K562 (cell line): ENCODE measurements around the gene GPR3. TPM values are rescaled to one million over a fixed set of nuclear protein-coding genes. Genes with fewer than 3 reads are reported as not detected.

Experiments
- CBX1 ChIP-seq: sonication (generic); IDR thresholded peaks from 2 replicates; pipeline ENCODE4 v1.6.1; 2016; ENCODE audit warnings: antibody characterized with exemption, low read depth, mild to moderate bottlenecking
- EGR1 ChIP-seq: fragments of 450-650 bp; conservative IDR thresholded peaks from 2 replicates; pipeline ENCODE4 v1.6.1; 2017; ENCODE audit warnings: mild to moderate bottlenecking
- GTF2B ChIP-seq: IDR thresholded peaks from 2 replicates; pipeline ENCODE4 v1.6.1; 2011; ENCODE audit not compliant: insufficient read length; ENCODE audit errors: extremely low read depth
- MGA ChIP-seq: fragments of 450-650 bp; IDR thresholded peaks from 2 replicates; pipeline ENCODE4 v1.6.1; 2016; ENCODE audit warnings: mild to moderate bottlenecking, moderate library complexity
- NR2C1 ChIP-seq, 2 experiments: fragments of 450-650 bp; IDR thresholded peaks; 2 replicates each; pipeline ENCODE4 v1.6.1; 2017; ENCODE audit warnings: mild to moderate bottlenecking in 2 of 2, antibody characterized with exemption in 1 of 2, inconsistent platforms in 1 of 2, missing compliant biosample characterization in 1 of 2, missing genetic modification characterization in 1 of 2
- NRF1 ChIP-seq, 2 experiments: fragments of 450-650 bp; IDR thresholded peaks in 1 of 2; conservative IDR thresholded peaks in 1 of 2; 2 replicates each; pipeline ENCODE4 v1.6.1; 2014; ENCODE audit warnings: mild to moderate bottlenecking in 2 of 2
- SMAD4 ChIP-seq: fragments of 250-450 bp; sonication (Bioruptor Pico); conservative IDR thresholded peaks from 2 replicates; pipeline ENCODE4 v1.8.0; 2021; ENCODE audit warnings: inconsistent platforms, mild to moderate bottlenecking, moderate library complexity
- YBX1 ChIP-seq: fragments of 450-650 bp; IDR thresholded peaks from 2 replicates; pipeline ENCODE4 v1.7.1; 2016; ENCODE audit warnings: mild to moderate bottlenecking
- ZFX ChIP-seq: sonication (generic); formaldehyde crosslinking; IDR thresholded peaks from 2 replicates; pipeline ENCODE4 v1.8.0; 2022; ENCODE audit warnings: mild to moderate bottlenecking, missing genetic modification reagents, moderate library complexity
- ZNF511 ChIP-seq: sonication (generic); formaldehyde crosslinking; IDR thresholded peaks from 2 replicates; pipeline ENCODE4 v1.8.0; 2022; ENCODE audit warnings: mild to moderate bottlenecking, missing genetic modification reagents
- polyA plus RNA-seq, 8 experiments: library from polyadenylated mRNA; depleted of rRNA in 4 of 8; stranded (reverse) in 5 of 8; unstranded in 3 of 8; fragments of >200 nt; fragmentation: Nextera tagmentation in 2 of 8; fragmentation: Illumina TruSeq in 1 of 8; extraction: Ambion mirVana in 2 of 8; extraction: Trizol in 1 of 8; gene quantifications; 2 replicates each; pipeline versions ENCODE4 v1.2.1 to v1.2.3, GENCODE V29; 2011 to 2014; ENCODE audit warnings: inconsistent platforms in 1 of 8, missing spikeins in 1 of 8
- total RNA-seq, 7 experiments: library from RNA; depleted of rRNA in 6 of 7; stranded (reverse); fragments of >200 nt in 6 of 7; fragmentation: Illumina TruSeq in 2 of 7; extraction: Trizol in 2 of 7; gene quantifications; 2 replicates each; pipeline versions ENCODE4 v1.2.1 to v1.2.3, GENCODE V29; 2011 to 2021; ENCODE audit warnings: low replicate concordance in 1 of 7
- TF ChIP-seq, protein P1 (sequence below): sonication (generic); formaldehyde crosslinking; IDR thresholded peaks from 2 replicates; pipeline ENCODE4 v1.8.0; 2022; ENCODE audit warnings: mild to moderate bottlenecking, missing genetic modification reagents

GPR3 gene
- total and polyA plus RNA-seq, 9 of the 15 experiments (the other 6 are each of a cell fraction or from before 2014, with no cell fraction given) = 0.24 to 11.5 (median 3.7) TPM

DNA sequence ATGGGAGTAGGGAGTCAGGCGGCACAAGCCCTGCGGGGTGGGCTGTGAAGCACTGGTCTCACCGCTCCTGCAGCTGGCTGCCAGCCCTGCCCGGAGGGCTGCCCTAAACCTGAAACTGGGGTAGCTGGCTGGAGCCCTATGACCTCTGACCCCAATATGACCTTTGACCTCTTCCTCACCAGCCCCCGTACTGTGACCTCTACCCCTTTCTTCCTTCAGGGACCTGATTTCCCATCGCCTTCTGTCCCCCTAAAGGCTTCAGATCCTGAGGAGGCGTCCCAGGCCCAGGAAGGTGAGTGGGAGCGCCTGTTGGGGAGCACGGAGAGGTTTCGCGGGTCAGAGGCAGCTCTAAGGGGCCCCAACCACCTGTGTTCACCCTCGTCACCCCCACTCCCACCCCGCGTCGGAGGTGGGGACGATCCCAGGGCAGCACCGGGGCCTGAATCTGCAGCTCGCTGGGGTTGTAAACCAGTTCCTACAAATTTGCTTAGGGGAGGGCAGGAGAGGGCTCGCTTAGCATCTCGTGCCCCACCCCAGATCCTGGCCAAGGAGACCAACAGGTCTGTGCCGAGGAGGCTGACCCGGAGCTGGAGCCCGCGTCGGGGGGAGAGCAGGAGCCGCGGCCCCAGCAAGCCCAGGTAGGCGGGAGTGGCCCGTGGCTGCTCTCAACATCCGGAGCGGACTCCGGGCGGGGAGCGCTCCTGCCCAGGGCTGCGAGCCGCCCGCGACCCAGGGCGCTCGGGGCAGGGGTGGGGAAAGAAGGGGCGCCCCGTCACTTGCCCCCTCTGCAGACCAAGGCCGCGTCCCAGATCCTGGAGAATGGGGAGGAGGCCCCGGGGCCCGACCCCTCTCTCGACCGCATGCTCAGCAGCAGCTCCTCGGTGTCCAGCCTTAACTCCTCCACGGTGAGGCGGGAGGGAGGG lies 43.3 kb upstream of the GPR3 start (continued):
- TF ChIP-seq ZNF511 (CRISPR knock-in tag) (0 out of 2 replicates have a peak, but pooled peaks have one; percentile 24), CBX1 (no peak; the same call in 1 of the 2 replicates), YBX1 (no peak), NR2C1 (IDR thresholded peaks at IDR 0.05) (peak; percentile 99), NR2C1 (tag; IDR thresholded peaks at IDR 0.05) (peak; percentile 99), NRF1 (conservative IDR thresholded peaks at IDR 0.05 in 1 of 2, IDR thresholded peaks at IDR 0.05 in 1 of 2) (0 out of 4 replicates have a peak, but pooled peaks of 1 of the 2 experiments have one; percentile 17), ZFX (peak; percentile 44), EGR1 (peak; percentile 24; the same call in 1 of the 2 replicates), SMAD4 (CRISPR knock-in tag) (peak; percentile 24; the same call in 1 of the 2 replicates), MGA (peak; percentile 68; the same call in 1 of the 2 replicates), GTF2B (no peak)
- TF ChIP-seq, protein P1, sequence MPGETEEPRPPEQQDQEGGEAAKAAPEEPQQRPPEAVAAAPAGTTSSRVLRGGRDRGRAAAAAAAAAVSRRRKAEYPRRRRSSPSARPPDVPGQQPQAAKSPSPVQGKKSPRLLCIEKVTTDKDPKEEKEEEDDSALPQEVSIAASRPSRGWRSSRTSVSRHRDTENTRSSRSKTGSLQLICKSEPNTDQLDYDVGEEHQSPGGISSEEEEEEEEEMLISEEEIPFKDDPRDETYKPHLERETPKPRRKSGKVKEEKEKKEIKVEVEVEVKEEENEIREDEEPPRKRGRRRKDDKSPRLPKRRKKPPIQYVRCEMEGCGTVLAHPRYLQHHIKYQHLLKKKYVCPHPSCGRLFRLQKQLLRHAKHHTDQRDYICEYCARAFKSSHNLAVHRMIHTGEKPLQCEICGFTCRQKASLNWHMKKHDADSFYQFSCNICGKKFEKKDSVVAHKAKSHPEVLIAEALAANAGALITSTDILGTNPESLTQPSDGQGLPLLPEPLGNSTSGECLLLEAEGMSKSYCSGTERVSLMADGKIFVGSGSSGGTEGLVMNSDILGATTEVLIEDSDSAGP (CRISPR knock-in tag) = 0 out of 2 replicates have a peak, but pooled peaks have one; percentile 45
